ENCODE measurements around the gene PTGR3.

PTGR3 gene

DNA sequence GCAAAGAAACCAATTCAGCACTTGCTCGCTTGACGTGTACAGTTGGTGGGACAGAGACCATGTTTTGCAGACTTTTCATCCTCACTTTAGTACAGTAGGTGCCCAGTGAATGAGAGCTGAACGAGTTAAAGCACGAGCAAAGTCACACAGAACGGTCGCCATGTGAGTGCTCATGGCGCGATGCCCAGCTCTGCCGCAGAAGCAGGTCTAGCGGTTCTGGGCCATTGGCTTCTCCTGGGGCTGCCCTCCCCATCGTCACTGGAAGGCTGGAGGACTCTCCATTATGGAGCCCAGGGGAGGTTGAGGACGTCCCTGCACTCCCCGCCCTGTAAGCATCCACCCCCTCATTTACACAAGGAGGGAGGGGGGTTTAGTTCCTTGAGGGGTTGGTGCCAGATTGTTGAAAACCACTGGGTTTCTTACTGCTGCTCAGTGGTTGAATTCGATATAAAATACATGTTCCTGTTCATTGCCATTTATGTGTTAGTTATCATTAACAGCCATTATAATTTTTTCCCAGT is 24.9 kb downstream of the PTGR3 start:
- Histone ChIP-seq H3K4me3 (no peak overlapping the region), H3K27ac (no peak overlapping the region)

GRCh38 chr18:75183524-75183923 is 25.4 kb downstream of the PTGR3 start:
- H3K27ac ChIP-seq, result no peak overlapping the region
- no peak overlapping the region for H3K4me3 ChIP-seq

GRCh38 chr18:75179819-75180600 is 28.9 kb downstream of the PTGR3 start:
- H3K27ac ChIP-seq, result no peak overlapping the region

DNA sequence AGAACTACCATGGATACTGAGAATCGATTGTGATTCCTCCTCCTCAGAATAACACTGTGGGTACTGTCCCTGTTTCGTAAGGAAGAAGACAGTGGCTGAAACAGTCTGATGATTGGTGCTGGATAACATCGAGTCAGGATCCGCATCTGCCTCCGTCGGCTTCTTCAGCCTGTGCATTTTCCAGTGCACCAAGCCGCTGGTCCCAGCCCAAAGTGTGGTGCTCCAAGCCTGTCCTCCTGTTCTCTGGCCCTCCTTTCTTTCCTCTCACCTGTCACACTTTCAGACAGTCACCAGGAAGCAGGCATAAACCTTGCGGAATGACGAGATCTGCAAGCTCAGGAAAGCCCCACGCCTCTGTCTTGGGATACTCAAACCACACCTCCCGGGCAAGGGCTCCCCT is 30.6 kb downstream of the PTGR3 start:
- Histone ChIP-seq H3K4me3 (no peak overlapping the region), H3K27ac (no peak overlapping the region)

More at GRCh38 chr18:75179819-75180600, 28.9 kb downstream of the PTGR3 start:
- H3K4me3 ChIP-seq, result no peak overlapping the region

- Histone ChIP-seq H3K27ac (no peak overlapping the region), H3K4me3 (no peak overlapping the region)
Measured at GRCh38 chr18:75176849-75177248, 32.1 kb downstream of the PTGR3 start.

GRCh38 chr18:75173738-75174137 is 35.2 kb downstream of the PTGR3 start:
- H3K4me3 ChIP-seq, result no peak overlapping the region
- H3K27ac ChIP-seq, result no peak overlapping the region

GRCh38 chr18:75173125-75173432 is 35.9 kb downstream of the PTGR3 start:
- Histone ChIP-seq H3K4me3 (no peak overlapping the region), H3K27ac (no peak overlapping the region)

DNA sequence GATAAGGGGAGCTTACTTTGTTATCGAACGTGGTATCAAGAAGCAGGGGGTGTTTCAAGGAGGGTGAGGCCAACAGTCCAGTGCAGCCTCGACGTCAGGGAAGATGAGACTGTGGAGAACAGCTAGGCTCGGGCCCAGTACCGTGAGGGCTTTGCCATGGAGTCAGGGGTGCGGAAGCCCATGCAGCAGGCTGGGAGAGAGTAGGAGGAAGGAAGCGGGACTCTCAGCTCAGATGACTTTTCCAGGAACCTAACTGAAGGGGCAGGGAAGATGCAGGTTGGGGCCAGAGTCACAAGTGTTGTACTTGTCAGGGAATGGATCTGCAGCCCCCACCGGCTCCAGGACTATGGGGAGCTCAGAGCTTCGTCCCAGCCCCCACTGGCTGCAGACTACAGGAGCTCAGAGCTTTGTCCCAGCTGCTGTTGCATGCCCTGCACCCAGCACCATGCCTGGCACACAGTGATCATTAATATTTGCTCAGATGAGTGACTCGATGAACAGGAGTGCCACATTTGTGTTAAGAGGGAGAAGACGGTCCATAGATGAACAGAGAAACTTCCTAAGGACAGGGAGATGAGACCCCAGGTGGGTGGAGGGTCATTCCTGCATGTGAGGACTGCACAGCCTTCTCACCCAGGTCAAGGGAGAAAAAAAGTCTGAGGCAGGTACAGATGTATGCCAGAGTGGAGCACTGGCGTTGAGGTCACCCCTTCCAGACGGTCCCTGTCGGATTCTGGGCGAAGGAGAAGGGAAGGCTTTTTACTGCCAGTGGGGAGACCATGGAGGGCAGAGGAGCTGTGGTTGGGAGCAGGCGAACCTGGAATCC is 36.4 kb downstream of the PTGR3 start:
- Histone ChIP-seq H3K27ac (no peak overlapping the region), H3K4me3 (no peak overlapping the region)

- H3K4me3 ChIP-seq, result no peak overlapping the region
- H3K27ac ChIP-seq, result no peak overlapping the region
Measured at GRCh38 chr18:75170916-75171315, 38.0 kb downstream of the PTGR3 start.

DNA sequence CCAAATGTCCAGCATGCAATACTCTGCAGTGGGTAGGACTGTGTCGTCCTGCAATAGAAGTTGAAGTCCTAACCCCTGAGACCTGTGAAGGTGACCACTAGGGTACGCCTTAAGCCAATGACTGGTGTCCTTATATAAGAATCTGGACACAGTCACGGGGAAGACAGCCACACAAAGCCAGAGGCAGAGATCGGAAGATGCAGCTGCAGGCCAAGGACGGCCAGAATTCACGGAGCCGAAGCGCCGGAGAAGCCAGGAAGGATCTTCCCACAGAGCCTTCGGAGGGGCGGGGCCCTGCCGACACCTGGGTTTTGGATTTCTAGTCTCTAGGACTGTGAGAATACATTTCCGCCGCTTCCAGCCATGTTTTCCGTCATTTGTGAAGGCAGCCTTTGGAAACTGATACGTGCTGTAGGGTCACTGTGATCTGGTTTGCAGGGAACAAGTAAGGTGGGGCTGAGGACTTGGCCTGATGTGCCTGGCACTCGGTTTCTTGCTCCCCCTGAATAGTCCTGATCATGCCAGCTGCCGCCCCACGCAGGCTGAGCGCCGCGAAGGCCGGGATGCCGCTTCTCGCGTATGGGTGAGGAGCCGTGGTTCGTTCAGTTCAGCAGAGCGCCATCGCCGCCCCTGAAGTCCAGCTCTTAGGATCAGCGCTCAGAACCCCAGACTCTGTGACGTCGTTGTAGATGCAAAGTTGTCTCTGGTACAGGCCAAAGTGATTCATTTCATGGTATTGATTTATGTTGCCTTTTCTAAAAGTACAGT is 38.7 kb downstream of the PTGR3 start:
- H3K27ac ChIP-seq, result no peak overlapping the region
- H3K4me3 ChIP-seq, result no peak overlapping the region

DNA sequence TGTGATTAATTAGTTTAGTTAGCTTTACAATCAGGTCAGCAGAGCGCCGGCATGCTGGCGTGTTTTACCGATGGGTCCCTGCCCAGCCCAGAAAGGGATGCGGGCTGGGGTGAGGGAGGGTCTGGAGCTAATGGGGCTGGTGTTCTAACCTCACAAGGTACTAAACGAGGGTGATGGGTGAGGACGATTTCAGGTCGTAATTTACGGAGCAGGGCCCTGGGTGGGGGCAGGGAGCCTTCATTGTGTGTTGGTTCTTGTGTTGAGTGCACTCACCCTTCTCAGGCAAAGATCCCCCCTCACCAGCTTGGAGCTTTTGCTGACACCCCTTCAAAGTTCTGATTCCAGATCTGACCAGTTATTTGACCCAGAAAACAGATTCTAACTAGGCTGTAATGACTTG is 39.5 kb downstream of the PTGR3 start:
- Histone ChIP-seq H3K27ac (no peak overlapping the region), H3K4me3 (no peak overlapping the region)

DNA sequence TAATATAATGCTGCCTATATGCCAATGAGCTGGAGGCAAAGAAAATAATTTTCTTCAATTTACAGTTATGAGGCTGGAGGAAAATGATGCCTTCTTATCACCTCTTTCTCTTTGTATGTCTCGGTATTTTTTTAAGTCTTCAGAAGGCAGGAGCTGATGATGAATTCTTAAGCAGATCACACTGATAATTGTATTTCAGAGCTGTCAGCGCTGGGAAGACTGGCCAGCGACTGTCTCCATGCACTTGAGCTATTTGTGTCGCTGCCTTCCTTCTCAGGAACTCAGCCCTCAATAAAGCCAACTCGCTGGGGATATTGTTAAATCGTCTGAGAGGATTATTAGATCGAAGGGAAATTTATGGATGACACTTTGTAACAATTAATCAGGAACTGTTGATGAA is 40.3 kb downstream of the PTGR3 start:
- Histone ChIP-seq H3K4me3 (no peak overlapping the region), H3K27ac (no peak overlapping the region)

- Histone ChIP-seq H3K27ac (no peak overlapping the region), H3K4me3 (no peak overlapping the region)
Measured at GRCh38 chr18:75167759-75168618, 41.0 kb downstream of the PTGR3 start.

DNA sequence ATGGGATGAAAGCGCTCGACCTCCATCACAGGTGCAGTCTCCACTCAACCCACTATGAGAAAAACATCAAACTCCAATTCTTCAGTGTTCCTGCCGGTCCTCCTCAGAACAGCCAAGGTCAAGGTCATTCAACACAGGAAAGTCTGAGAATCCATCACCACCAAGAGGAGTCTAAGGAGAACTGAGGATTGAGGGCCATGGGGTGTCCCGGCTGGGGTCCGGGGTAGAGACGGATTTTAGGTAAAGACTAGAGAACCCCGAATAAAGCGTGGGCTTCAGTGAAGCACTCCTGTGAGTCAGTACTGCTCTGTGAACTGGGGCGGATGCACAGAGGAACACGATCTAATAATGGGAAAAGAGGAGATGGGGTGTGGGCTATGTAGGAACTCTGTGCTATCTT is 41.8 kb downstream of the PTGR3 start:
- no peak overlapping the region for H3K27ac ChIP-seq
- no peak overlapping the region for H3K4me3 ChIP-seq

- H3K27ac ChIP-seq, result no peak overlapping the region
- no peak overlapping the region for H3K4me3 ChIP-seq
Measured at GRCh38 chr18:75165926-75166325, 43.0 kb downstream of the PTGR3 start.

- Histone ChIP-seq H3K4me3 (no peak overlapping the region), H3K27ac (no peak overlapping the region)
Measured at GRCh38 chr18:75164479-75164878, 44.5 kb downstream of the PTGR3 start.

GRCh38 chr18:75163736-75164135 is 45.2 kb downstream of the PTGR3 start:
- Histone ChIP-seq H3K27ac (no peak overlapping the region), H3K4me3 (no peak overlapping the region)

- H3K27ac ChIP-seq, result no peak overlapping the region
- H3K4me3 ChIP-seq, result no peak overlapping the region
Measured at GRCh38 chr18:75162978-75163377, 46.0 kb downstream of the PTGR3 start.

DNA sequence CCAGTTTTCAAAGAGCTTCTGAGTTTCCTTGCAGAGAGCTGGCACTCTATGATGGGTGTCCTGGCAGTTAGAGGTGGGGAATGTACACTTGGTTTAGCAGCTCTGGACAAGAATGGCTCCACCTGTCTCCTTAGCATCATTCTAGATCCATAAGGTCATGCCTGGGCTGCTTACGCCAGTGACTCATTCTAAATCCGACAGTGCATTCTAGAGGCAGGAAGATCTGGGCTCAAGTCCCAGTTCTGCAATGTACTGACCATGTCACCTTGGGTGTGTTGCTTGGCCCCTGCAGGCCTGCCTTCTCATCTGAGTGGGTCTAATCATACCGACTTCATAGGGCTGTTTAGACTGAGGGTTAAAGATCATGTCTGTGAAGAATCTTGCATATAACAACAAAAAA is 46.5 kb downstream of the PTGR3 start:
- H3K27ac ChIP-seq, result no peak overlapping the region
- H3K4me3 ChIP-seq, result no peak overlapping the region

Measured in skin epidermis (tissue), 12 donors.